Liver (tissue), 9 donors: ENCODE results near the gene HDDC2. TPM values are rescaled to one million over a fixed set of nuclear protein-coding genes. Genes with fewer than 3 reads are reported as not detected.

ENCODE experiments used
- DNase-seq: peaks from one replicate; pipeline ENCODE4 v3.0.0-alpha.2; 2017; ENCODE audit warnings: low spot score
- H3K27ac ChIP-seq, 2 donors: one replicate each; pipeline ENCODE4 v1.7.0; 2013; ENCODE audit warnings: inconsistent platforms in 2 of 2, low read length in 2 of 2, control low read depth in 1 of 2, low read depth in 1 of 2, mild to moderate bottlenecking in 1 of 2
- H3K27me3 ChIP-seq, 4 donors: one replicate each; pipeline versions ENCODE4 v1.6.1 to v1.7.0; 2013; ENCODE audit warnings: low read length in 3 of 4, inconsistent platforms in 1 of 4, mild to moderate bottlenecking in 1 of 4, moderate library complexity in 1 of 4; ENCODE audit not compliant: control insufficient read depth in 4 of 4, insufficient read depth in 4 of 4
- H3K36me3 ChIP-seq, 4 donors: one replicate each; pipeline versions ENCODE4 v1.6.1 to v1.7.0; 2013; ENCODE audit warnings: low read length in 3 of 4, mild to moderate bottlenecking in 3 of 4, low read depth in 1 of 4, moderate library complexity in 1 of 4; ENCODE audit not compliant: control insufficient read depth in 4 of 4, insufficient read depth in 3 of 4
- H3K4me1 ChIP-seq, 4 donors: one replicate each; pipeline versions ENCODE4 v1.6.1 to v1.7.0; 2013; ENCODE audit warnings: low read length in 3 of 4, mild to moderate bottlenecking in 3 of 4, moderate library complexity in 1 of 4; ENCODE audit not compliant: control insufficient read depth in 4 of 4, insufficient read depth in 4 of 4
- H3K4me3 ChIP-seq, 3 donors: one replicate each; pipeline versions ENCODE4 v1.6.1 to v1.7.0; 2013; ENCODE audit warnings: low read length in 3 of 3, control low read depth in 1 of 3, low read depth in 1 of 3, mild to moderate bottlenecking in 1 of 3
- H3K9ac ChIP-seq, 2 donors: one replicate each; pipeline ENCODE4 v1.7.0; 2013; ENCODE audit warnings: low read length in 2 of 2, mild to moderate bottlenecking in 2 of 2, moderate library complexity in 2 of 2, control low read depth in 1 of 2, low read depth in 1 of 2
- H3K9me3 ChIP-seq, 4 donors: one replicate each; pipeline versions ENCODE4 v1.6.1 to v1.7.0; 2013; ENCODE audit warnings: low read length in 3 of 4; ENCODE audit not compliant: control insufficient read depth in 4 of 4
- EGR1 ChIP-seq, 2 donors: IDR thresholded peaks; 2 replicates each; pipeline ENCODE4 v1.6.1; 2016 to 2018; ENCODE audit warnings: antibody characterized with exemption in 2 of 2, low read depth in 2 of 2
- FOXA1 ChIP-seq: IDR thresholded peaks from 2 replicates; pipeline ENCODE4 v1.6.1; 2016; ENCODE audit warnings: antibody characterized with exemption
- FOXA2 ChIP-seq: IDR thresholded peaks from 2 replicates; pipeline ENCODE4 v1.6.1; 2016; ENCODE audit warnings: antibody characterized with exemption
- GABPA ChIP-seq, 2 donors: IDR thresholded peaks in 1 of 2; conservative IDR thresholded peaks in 1 of 2; 2 replicates each; pipeline ENCODE4 v1.6.1; 2016; ENCODE audit warnings: antibody characterized with exemption in 2 of 2, mild to moderate bottlenecking in 1 of 2, moderate library complexity in 1 of 2
- HNF4A ChIP-seq, 2 donors: conservative IDR thresholded peaks; 2 replicates each; pipeline ENCODE4 v1.6.1; 2016; ENCODE audit warnings: antibody characterized with exemption in 2 of 2, mild to moderate bottlenecking in 2 of 2
- HNF4G ChIP-seq: IDR thresholded peaks from 2 replicates; pipeline ENCODE4 v1.6.1; 2016; ENCODE audit warnings: antibody characterized with exemption
- JUND ChIP-seq, 2 donors: IDR thresholded peaks; 2 replicates each; pipeline ENCODE4 v1.6.1; 2016; ENCODE audit warnings: antibody characterized with exemption in 2 of 2
- NR2F2 ChIP-seq: IDR thresholded peaks from 2 replicates; pipeline ENCODE4 v1.6.1; 2016; ENCODE audit warnings: antibody characterized with exemption
- RXRA ChIP-seq, 2 donors: IDR thresholded peaks; 2 replicates each; pipeline ENCODE4 v1.6.1; 2017 to 2018; ENCODE audit warnings: antibody characterized with exemption in 2 of 2, mild to moderate bottlenecking in 1 of 2
- SP1 ChIP-seq: IDR thresholded peaks from 2 replicates; pipeline ENCODE4 v1.6.1; 2018; ENCODE audit warnings: antibody characterized with exemption, mild to moderate bottlenecking
- TAF1 ChIP-seq: conservative IDR thresholded peaks from 2 replicates; pipeline ENCODE4 v1.6.1; 2016; ENCODE audit warnings: antibody characterized with exemption, mild to moderate bottlenecking
- YY1 ChIP-seq: IDR thresholded peaks from 2 replicates; pipeline ENCODE4 v1.6.1; 2016; ENCODE audit warnings: antibody characterized with exemption, mild to moderate bottlenecking
- WGBS: extraction: QIAGEN DNeasy Blood & Tissue Kit; methylation state at CpG from one replicate; pipeline ENCODE4 v1.1.7; 2013; 5-methylcytosine and 5-hydroxymethylcytosine counted together
- polyA plus RNA-seq, 2 donors: library from polyadenylated mRNA; stranded (reverse) in 1 of 2; unstranded in 1 of 2; fragments of 200-250 nt in 1 of 2; fragments of >200 nt in 1 of 2; fragmentation: Nextera tagmentation in 1 of 2; extraction: Ambion mirVana in 1 of 2; gene quantifications; one replicate each; pipeline versions ENCODE4 v1.2.1 to v1.2.3, GENCODE V29; 2013 to 2015
- total RNA-seq, 2 donors: library from RNA; depleted of rRNA; stranded (reverse); fragments of >200 nt; gene quantifications; one replicate each; pipeline ENCODE4 v1.2.3, GENCODE V29; 2014
- TF ChIP-seq, protein P1 (sequence below): IDR thresholded peaks from 2 replicates; pipeline ENCODE4 v1.6.1; 2016; ENCODE audit warnings: antibody characterized with exemption
- TF ChIP-seq, protein P2 (sequence below): IDR thresholded peaks from 2 replicates; pipeline ENCODE4 v1.6.1; 2016; ENCODE audit warnings: antibody characterized with exemption
- TF ChIP-seq, protein P3 (sequence below): IDR thresholded peaks from 2 replicates; pipeline ENCODE4 v1.6.1; 2016; ENCODE audit warnings: antibody characterized with exemption
- TF ChIP-seq, protein P4 (sequence below): fragments of 150-350 bp; IDR thresholded peaks from 2 replicates; pipeline ENCODE4 v1.5.1; 2017; ENCODE audit warnings: improper control_type of control experiment, low read depth, low read length; ENCODE audit not compliant: missing input control
- TF ChIP-seq, protein P5 (sequence below): IDR thresholded peaks from 2 replicates; pipeline ENCODE4 v1.6.1; 2016; ENCODE audit warnings: antibody characterized with exemption, mild to moderate bottlenecking
- donor health status: healthy.
- donor health status: healthy.
- donor health status: healthy.
- donor health status: healthy.
- donor health status: healthy.

Gene HDDC2
- total and polyA plus RNA-seq, 4 donors, result 8.8 to 21.0 (median 11.8) TPM

DNA sequence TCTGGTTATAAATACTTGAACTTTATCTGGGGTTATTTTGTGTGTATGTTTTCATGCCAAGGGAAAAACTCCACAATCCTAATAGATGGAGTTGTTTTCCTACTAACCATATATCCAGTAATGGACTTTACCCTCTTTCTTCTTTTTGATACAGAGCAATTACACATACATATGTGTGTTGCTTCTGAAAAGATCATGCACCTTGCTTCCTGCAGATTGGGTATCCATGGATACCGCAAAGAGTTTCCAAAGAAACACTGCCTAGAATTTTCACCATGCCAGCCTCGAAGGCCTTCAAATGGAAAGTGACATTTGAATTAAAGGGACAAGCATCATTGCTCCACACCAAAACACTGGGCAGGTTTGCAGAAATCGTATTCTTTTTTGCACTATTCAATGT is 26.8 kb downstream of the HDDC2 start:
- no peaks in the 10 kb centered on the region for H3K27me3 ChIP-seq
- WGBS, result 84% methylated on average over 3 of the region's 3 CpGs
- TF ChIP-seq, protein P1, sequence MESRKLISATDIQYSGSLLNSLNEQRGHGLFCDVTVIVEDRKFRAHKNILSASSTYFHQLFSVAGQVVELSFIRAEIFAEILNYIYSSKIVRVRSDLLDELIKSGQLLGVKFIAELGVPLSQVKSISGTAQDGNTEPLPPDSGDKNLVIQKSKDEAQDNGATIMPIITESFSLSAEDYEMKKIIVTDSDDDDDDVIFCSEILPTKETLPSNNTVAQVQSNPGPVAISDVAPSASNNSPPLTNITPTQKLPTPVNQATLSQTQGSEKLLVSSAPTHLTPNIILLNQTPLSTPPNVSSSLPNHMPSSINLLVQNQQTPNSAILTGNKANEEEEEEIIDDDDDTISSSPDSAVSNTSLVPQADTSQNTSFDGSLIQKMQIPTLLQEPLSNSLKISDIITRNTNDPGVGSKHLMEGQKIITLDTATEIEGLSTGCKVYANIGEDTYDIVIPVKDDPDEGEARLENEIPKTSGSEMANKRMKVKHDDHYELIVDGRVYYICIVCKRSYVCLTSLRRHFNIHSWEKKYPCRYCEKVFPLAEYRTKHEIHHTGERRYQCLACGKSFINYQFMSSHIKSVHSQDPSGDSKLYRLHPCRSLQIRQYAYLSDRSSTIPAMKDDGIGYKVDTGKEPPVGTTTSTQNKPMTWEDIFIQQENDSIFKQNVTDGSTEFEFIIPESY, result no peak
- TF ChIP-seq HNF4G (no peak), TAF1 (no peak), FOXA2 (no peak), GABPA (IDR thresholded peaks at IDR 0.05 in 1 of 2, conservative IDR thresholded peaks at IDR 0.05 in 1 of 2) (no peak), FOXA1 (no peak)
- TF ChIP-seq, protein P2, sequence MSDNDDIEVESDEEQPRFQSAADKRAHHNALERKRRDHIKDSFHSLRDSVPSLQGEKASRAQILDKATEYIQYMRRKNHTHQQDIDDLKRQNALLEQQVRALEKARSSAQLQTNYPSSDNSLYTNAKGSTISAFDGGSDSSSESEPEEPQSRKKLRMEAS, result no peak
- TF ChIP-seq, protein P3, sequence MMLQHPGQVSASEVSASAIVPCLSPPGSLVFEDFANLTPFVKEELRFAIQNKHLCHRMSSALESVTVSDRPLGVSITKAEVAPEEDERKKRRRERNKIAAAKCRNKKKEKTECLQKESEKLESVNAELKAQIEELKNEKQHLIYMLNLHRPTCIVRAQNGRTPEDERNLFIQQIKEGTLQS, result no peak
- TF ChIP-seq, protein P4, sequence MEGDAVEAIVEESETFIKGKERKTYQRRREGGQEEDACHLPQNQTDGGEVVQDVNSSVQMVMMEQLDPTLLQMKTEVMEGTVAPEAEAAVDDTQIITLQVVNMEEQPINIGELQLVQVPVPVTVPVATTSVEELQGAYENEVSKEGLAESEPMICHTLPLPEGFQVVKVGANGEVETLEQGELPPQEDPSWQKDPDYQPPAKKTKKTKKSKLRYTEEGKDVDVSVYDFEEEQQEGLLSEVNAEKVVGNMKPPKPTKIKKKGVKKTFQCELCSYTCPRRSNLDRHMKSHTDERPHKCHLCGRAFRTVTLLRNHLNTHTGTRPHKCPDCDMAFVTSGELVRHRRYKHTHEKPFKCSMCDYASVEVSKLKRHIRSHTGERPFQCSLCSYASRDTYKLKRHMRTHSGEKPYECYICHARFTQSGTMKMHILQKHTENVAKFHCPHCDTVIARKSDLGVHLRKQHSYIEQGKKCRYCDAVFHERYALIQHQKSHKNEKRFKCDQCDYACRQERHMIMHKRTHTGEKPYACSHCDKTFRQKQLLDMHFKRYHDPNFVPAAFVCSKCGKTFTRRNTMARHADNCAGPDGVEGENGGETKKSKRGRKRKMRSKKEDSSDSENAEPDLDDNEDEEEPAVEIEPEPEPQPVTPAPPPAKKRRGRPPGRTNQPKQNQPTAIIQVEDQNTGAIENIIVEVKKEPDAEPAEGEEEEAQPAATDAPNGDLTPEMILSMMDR, result no peak
- no peak for DNase-seq
- H3K4me3 ChIP-seq, result no peak overlapping the region
- H3K36me3 ChIP-seq, result peaks cover 0 to 20% (median 6%) of the 10 kb centered on the region in 4 donors
- H3K9ac ChIP-seq, result no peak overlapping the region
- no peak overlapping the region for H3K27ac ChIP-seq
- H3K4me1 ChIP-seq, result peaks cover 0 to 7% (median 3%) of the 10 kb centered on the region in 4 donors
- H3K9me3 ChIP-seq, result no peaks in the 10 kb centered on the region

DNA sequence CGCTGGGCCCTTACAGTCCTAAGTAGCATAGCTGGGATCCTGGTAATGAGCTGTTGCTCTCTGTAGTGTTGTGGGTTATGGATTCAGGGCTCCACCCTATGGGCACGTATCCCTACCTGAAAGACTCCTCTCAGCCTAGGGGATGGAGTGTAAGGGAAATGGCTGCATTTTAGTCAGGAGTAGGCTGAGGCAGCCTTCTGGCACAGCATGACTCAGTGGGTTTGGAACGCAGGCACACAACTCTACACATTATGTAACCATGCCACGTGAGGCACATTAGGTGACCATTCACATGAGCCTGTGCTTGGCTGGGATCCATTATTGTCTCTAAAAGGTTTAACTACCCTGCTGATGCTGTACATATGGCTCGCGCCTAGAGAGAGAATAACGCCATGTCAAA is 27.8 kb downstream of the HDDC2 start:
- TF ChIP-seq HNF4A (conservative IDR thresholded peaks at IDR 0.05) (no peak), JUND (IDR thresholded peaks at IDR 0.05) (no peak), EGR1 (IDR thresholded peaks at IDR 0.05; ENCODE audit: low read depth in 2 of 2) (no peak), GABPA (IDR thresholded peaks at IDR 0.05 in 1 of 2, conservative IDR thresholded peaks at IDR 0.05 in 1 of 2) (no peak), FOXA2 (no peak), HNF4G (no peak), NR2F2 (no peak), TAF1 (no peak), SP1 (no peak), RXRA (IDR thresholded peaks at IDR 0.05) (no peak), YY1 (no peak)
- TF ChIP-seq, protein P5, sequence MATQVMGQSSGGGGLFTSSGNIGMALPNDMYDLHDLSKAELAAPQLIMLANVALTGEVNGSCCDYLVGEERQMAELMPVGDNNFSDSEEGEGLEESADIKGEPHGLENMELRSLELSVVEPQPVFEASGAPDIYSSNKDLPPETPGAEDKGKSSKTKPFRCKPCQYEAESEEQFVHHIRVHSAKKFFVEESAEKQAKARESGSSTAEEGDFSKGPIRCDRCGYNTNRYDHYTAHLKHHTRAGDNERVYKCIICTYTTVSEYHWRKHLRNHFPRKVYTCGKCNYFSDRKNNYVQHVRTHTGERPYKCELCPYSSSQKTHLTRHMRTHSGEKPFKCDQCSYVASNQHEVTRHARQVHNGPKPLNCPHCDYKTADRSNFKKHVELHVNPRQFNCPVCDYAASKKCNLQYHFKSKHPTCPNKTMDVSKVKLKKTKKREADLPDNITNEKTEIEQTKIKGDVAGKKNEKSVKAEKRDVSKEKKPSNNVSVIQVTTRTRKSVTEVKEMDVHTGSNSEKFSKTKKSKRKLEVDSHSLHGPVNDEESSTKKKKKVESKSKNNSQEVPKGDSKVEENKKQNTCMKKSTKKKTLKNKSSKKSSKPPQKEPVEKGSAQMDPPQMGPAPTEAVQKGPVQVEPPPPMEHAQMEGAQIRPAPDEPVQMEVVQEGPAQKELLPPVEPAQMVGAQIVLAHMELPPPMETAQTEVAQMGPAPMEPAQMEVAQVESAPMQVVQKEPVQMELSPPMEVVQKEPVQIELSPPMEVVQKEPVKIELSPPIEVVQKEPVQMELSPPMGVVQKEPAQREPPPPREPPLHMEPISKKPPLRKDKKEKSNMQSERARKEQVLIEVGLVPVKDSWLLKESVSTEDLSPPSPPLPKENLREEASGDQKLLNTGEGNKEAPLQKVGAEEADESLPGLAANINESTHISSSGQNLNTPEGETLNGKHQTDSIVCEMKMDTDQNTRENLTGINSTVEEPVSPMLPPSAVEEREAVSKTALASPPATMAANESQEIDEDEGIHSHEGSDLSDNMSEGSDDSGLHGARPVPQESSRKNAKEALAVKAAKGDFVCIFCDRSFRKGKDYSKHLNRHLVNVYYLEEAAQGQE, result no peak
- TF ChIP-seq, protein P3, result no peak
- TF ChIP-seq, protein P4, result no peak
- TF ChIP-seq, protein P2, result no peak
- TF ChIP-seq, protein P1, result no peak
- H3K36me3 ChIP-seq, result peaks cover 0 to 20% (median 6%) of the 10 kb centered on the region in 4 donors
- no peak overlapping the region for H3K9ac ChIP-seq
- H3K4me3 ChIP-seq, result no peak overlapping the region
- H3K27ac ChIP-seq, result no peak overlapping the region
- H3K4me1 ChIP-seq, result peaks cover 0 to 9% (median 3%) of the 10 kb centered on the region in 4 donors
- no peaks in the 10 kb centered on the region for H3K27me3 ChIP-seq
- H3K9me3 ChIP-seq, result no peaks in the 10 kb centered on the region
- no peak for DNase-seq
- WGBS, result 94% methylated on average over 7 of the region's 7 CpGs
